CD8-positive, alpha-beta memory T cell (primary cell): ENCODE data around the gene TMEM184A. TPM values are rescaled to one million over a fixed set of nuclear protein-coding genes. Genes with fewer than 3 reads are reported as not detected.

Experiments
- CTCF ChIA-PET: fragments of 350-600 bp; sonication (Branson Sonifier 250); formaldehyde crosslinking; loops from one replicate; lab custom pipeline; 2021; ENCODE audit warnings: antibody characterized with exemption; lab: Charles Lee
- POLR2A ChIA-PET: fragments of 350-600 bp; sonication (Branson Sonifier 250); formaldehyde crosslinking; loops from one replicate; lab custom pipeline; 2021; ENCODE audit warnings: antibody characterized with exemption; lab: Charles Lee
- DNase-seq, 5 donors: peaks; one replicate each; pipeline versions ENCODE4 v3.0.0 to v3.0.0-alpha.2; 2020 to 2022; ENCODE audit warnings: mixed read lengths in 1 of 5
- H3K27ac ChIP-seq: one replicate; pipeline ENCODE4 v1.7.0; 2013; ENCODE audit warnings: low read depth, mild to moderate bottlenecking, low read length, moderate library complexity
- H3K27me3 ChIP-seq: 2 replicates; pipeline ENCODE4 v1.7.0; 2013; ENCODE audit warnings: low read length, mild to moderate bottlenecking; ENCODE audit not compliant: insufficient read depth, poor library complexity, severe bottlenecking
- H3K36me3 ChIP-seq: 2 replicates; pipeline ENCODE4 v1.7.0; 2013; ENCODE audit warnings: mild to moderate bottlenecking, low read length, moderate library complexity; ENCODE audit not compliant: insufficient read depth
- H3K4me1 ChIP-seq: 2 replicates; pipeline ENCODE4 v1.7.0; 2013; ENCODE audit warnings: mild to moderate bottlenecking, low read length, moderate library complexity; ENCODE audit not compliant: insufficient read depth
- H3K4me3 ChIP-seq: 2 replicates; pipeline ENCODE4 v1.7.0; 2013; ENCODE audit warnings: mild to moderate bottlenecking, low read length
- H3K9me3 ChIP-seq: 2 replicates; pipeline ENCODE4 v1.7.0; 2013; ENCODE audit warnings: mild to moderate bottlenecking, low read length
- H3K27ac Mint-ChIP-seq, 8 donors: one replicate each; pipeline ENCODE4 v1.8.0; 2020 to 2021; ENCODE audit warnings: mixed read lengths in 8 of 8, mild to moderate bottlenecking in 6 of 8, inconsistent platforms in 3 of 8, moderate library complexity in 3 of 8
- H3K27me3 Mint-ChIP-seq, 2 donors: one replicate each; pipeline ENCODE4 v1.8.0; 2020 to 2021; ENCODE audit warnings: mixed read lengths in 2 of 2, mild to moderate bottlenecking in 1 of 2, moderate library complexity in 1 of 2
- H3K36me3 Mint-ChIP-seq, 3 donors: one replicate each; pipeline ENCODE4 v1.8.0; 2020 to 2021; ENCODE audit warnings: mixed read lengths in 3 of 3, inconsistent platforms in 1 of 3, mild to moderate bottlenecking in 1 of 3
- H3K4me1 Mint-ChIP-seq, 3 donors: one replicate each; pipeline ENCODE4 v1.8.0; 2020 to 2021; ENCODE audit warnings: mixed read lengths in 3 of 3, inconsistent platforms in 1 of 3, mild to moderate bottlenecking in 1 of 3
- H3K4me3 Mint-ChIP-seq, 7 donors: one replicate each; pipeline ENCODE4 v1.8.0; 2020 to 2021; ENCODE audit warnings: mixed read lengths in 7 of 7, mild to moderate bottlenecking in 6 of 7, moderate library complexity in 4 of 7, inconsistent platforms in 2 of 7
- H3K9me3 Mint-ChIP-seq, 5 donors: one replicate each; pipeline ENCODE4 v1.8.0; 2020 to 2022; ENCODE audit warnings: mixed read lengths in 5 of 5, mild to moderate bottlenecking in 3 of 5, moderate library complexity in 2 of 5, inconsistent platforms in 1 of 5
- polyA plus RNA-seq: library from polyadenylated mRNA; unstranded; fragments of 300-500 nt; fragmentation: Illumina TruSeq; gene quantifications from one replicate; pipeline ENCODE4 v1.2.3, GENCODE V29; 2021
- total RNA-seq, 2 experiments: library from RNA; stranded (reverse); gene quantifications; one replicate each; pipeline ENCODE4 v1.2.3, GENCODE V29; 2021

The TMEM184A gene
- total and polyA plus RNA-seq, 3 experiments from 2014 or later = not detected

- Histone ChIP-seq H3K9me3 (no peaks in the 10 kb centered on the region), H3K36me3 (no peaks in the 10 kb centered on the region), H3K4me1 (no peaks in the 10 kb centered on the region), H3K4me3 (no peak overlapping the region), H3K27me3 (no peaks in the 10 kb centered on the region), H3K27ac (no peak overlapping the region)
- POLR2A ChIA-PET = no interaction called here
- CTCF ChIA-PET = interaction anchor here (0.8 to 1.3 kb wide), 2 partner anchors 11 kb away, joined by 3 read pairs; partner anchors contain the start of gene TMEM184A
- no peak for DNase-seq
- Mint-ChIP-seq H3K9me3 (no peaks in the 10 kb centered on the region), H3K4me1 (no peaks in the 10 kb centered on the region), H3K27ac (peak overlapping the region in 1 of 8 donors; percentile 38), H3K27me3 (no peaks in the 10 kb centered on the region), H3K36me3 (peaks cover 0 to 28% (median 0%) of the 10 kb centered on the region in 3 donors), H3K4me3 (peak overlapping the region in 1 of 7 donors; percentile 74)
Measured at GRCh38 chr7:1545417-1546246, 10.4 kb downstream of the TMEM184A start.

GRCh38 chr7:1544896-1545416, 11.0 kb downstream of the TMEM184A start:
- ChIA-PET CTCF (interaction anchor here (0.8 to 1.3 kb wide), 2 partner anchors 10 to 12 kb away, joined by 3 read pairs; partner anchors contain the start of gene TMEM184A), POLR2A (no interaction called here)
- Mint-ChIP-seq H3K4me1 (no peaks in the 10 kb centered on the region), H3K9me3 (no peaks in the 10 kb centered on the region), H3K27ac (peak overlapping the region in 2 of 8 donors; percentile 27 to 29), H3K36me3 (peaks cover 0 to 32% (median 0%) of the 10 kb centered on the region in 3 donors), H3K27me3 (no peaks in the 10 kb centered on the region), H3K4me3 (no peak overlapping the region)
- no peak for DNase-seq
- Histone ChIP-seq H3K4me3 (no peak overlapping the region), H3K36me3 (no peaks in the 10 kb centered on the region), H3K27me3 (no peaks in the 10 kb centered on the region), H3K9me3 (no peaks in the 10 kb centered on the region), H3K27ac (no peak overlapping the region), H3K4me1 (no peaks in the 10 kb centered on the region)

GRCh38 chr7:1544178-1544895, 11.7 kb downstream of the TMEM184A start:
- no peak overlapping the region for H3K27ac Mint-ChIP-seq
- H3K36me3 ChIP-seq = no peaks in the 10 kb centered on the region
- no peaks in the 10 kb centered on the region for H3K4me1 Mint-ChIP-seq
- H3K27me3 ChIP-seq = no peaks in the 10 kb centered on the region
- ChIA-PET CTCF (no interaction called here), POLR2A (no interaction called here)
- no peaks in the 10 kb centered on the region for H3K27me3 Mint-ChIP-seq
- no peak overlapping the region for H3K4me3 Mint-ChIP-seq
- H3K36me3 Mint-ChIP-seq = peaks cover 0 to 38% (median 0%) of the 10 kb centered on the region in 3 donors
- H3K9me3 ChIP-seq = no peaks in the 10 kb centered on the region
- no peak for DNase-seq
- H3K27ac ChIP-seq = no peak overlapping the region
- no peaks in the 10 kb centered on the region for H3K9me3 Mint-ChIP-seq
- no peaks in the 10 kb centered on the region for H3K4me1 ChIP-seq
- H3K4me3 ChIP-seq = no peak overlapping the region

- Mint-ChIP-seq H3K9me3 (no peaks in the 10 kb centered on the region), H3K27me3 (no peaks in the 10 kb centered on the region), H3K27ac (peak overlapping the region in 1 of 8 donors; percentile 63), H3K4me3 (no peak overlapping the region), H3K4me1 (no peaks in the 10 kb centered on the region), H3K36me3 (peaks cover 0 to 43% (median 0%) of the 10 kb centered on the region in 3 donors)
- Histone ChIP-seq H3K36me3 (no peaks in the 10 kb centered on the region), H3K27me3 (no peaks in the 10 kb centered on the region), H3K27ac (no peak overlapping the region), H3K4me3 (no peak overlapping the region), H3K4me1 (no peaks in the 10 kb centered on the region), H3K9me3 (no peaks in the 10 kb centered on the region)
- ChIA-PET POLR2A (no interaction called here), CTCF (no interaction called here)
- no peak for DNase-seq
Measured at GRCh38 chr7:1543826-1544177, 12.2 kb downstream of the TMEM184A start.

- H3K4me3 Mint-ChIP-seq = no peak overlapping the region
- DNase-seq = no peak
- H3K27me3 ChIP-seq = no peaks in the 10 kb centered on the region
- ChIA-PET POLR2A (no interaction called here), CTCF (no interaction called here)
- H3K9me3 ChIP-seq = no peaks in the 10 kb centered on the region
- H3K9me3 Mint-ChIP-seq = no peaks in the 10 kb centered on the region
- peak overlapping the region in 2 of 8 donors; percentile 40 to 68 for H3K27ac Mint-ChIP-seq
- no peaks in the 10 kb centered on the region for H3K4me1 ChIP-seq
- peaks cover 0 to 43% (median 0%) of the 10 kb centered on the region in 3 donors for H3K36me3 Mint-ChIP-seq
- no peak overlapping the region for H3K4me3 ChIP-seq
- H3K27me3 Mint-ChIP-seq = no peaks in the 10 kb centered on the region
- no peaks in the 10 kb centered on the region for H3K36me3 ChIP-seq
- no peaks in the 10 kb centered on the region for H3K4me1 Mint-ChIP-seq
- no peak overlapping the region for H3K27ac ChIP-seq
Measured at GRCh38 chr7:1542841-1543747, 12.9 kb downstream of the TMEM184A start.

- Histone ChIP-seq H3K4me1 (no peaks in the 10 kb centered on the region), H3K9me3 (no peaks in the 10 kb centered on the region), H3K36me3 (no peaks in the 10 kb centered on the region), H3K27me3 (no peaks in the 10 kb centered on the region), H3K4me3 (no peak overlapping the region), H3K27ac (no peak overlapping the region)
- ChIA-PET CTCF (no interaction called here), POLR2A (no interaction called here)
- peaks cover 0 to 45% (median 0%) of the 10 kb centered on the region in 3 donors for H3K36me3 Mint-ChIP-seq
- no peak overlapping the region for H3K4me3 Mint-ChIP-seq
- DNase-seq = no peak
- peak overlapping the region in 1 of 8 donors; percentile 68 for H3K27ac Mint-ChIP-seq
- H3K4me1 Mint-ChIP-seq = peaks cover 0 to 3% (median 0%) of the 10 kb centered on the region in 3 donors
- no peaks in the 10 kb centered on the region for H3K9me3 Mint-ChIP-seq
- no peaks in the 10 kb centered on the region for H3K27me3 Mint-ChIP-seq
Measured at GRCh38 chr7:1542329-1542728, 13.7 kb downstream of the TMEM184A start.

GRCh38 chr7:1541431-1542162, 14.4 kb downstream of the TMEM184A start:
- H3K9me3 ChIP-seq = no peaks in the 10 kb centered on the region
- Mint-ChIP-seq H3K36me3 (peaks cover 0 to 46% (median 0%) of the 10 kb centered on the region in 3 donors), H3K4me3 (no peak overlapping the region), H3K27ac (peak overlapping the region in 2 of 8 donors; percentile 29 to 68), H3K27me3 (no peaks in the 10 kb centered on the region), H3K4me1 (peaks cover 0 to 3% (median under 1%) of the 10 kb centered on the region in 3 donors), H3K9me3 (no peaks in the 10 kb centered on the region)
- DNase-seq = no peak
- H3K27ac ChIP-seq = no peak overlapping the region
- H3K36me3 ChIP-seq = no peaks in the 10 kb centered on the region
- no peaks in the 10 kb centered on the region for H3K27me3 ChIP-seq
- no peak overlapping the region for H3K4me3 ChIP-seq
- ChIA-PET CTCF (no interaction called here), POLR2A (no interaction called here)
- H3K4me1 ChIP-seq = no peaks in the 10 kb centered on the region
